T-helper 1 cell treated with Interleukin-12 subunit alpha and Interleukin-12 subunit beta and Interleukin-4 antibody, amounts not matched to agents 30 μg/mL and 1 μg/mL, for 36 hours (primary cell): Measurements from ENCODE around the gene UNC45A.
A peak's percentile ranks its signal among the peaks of the same experiment; 100 is the strongest.
"Not testable (repeated sequence)": the region's sequence is repeated elsewhere in the genome, so short reads cannot be mapped to it uniquely, and the experiment has no call there.

Experiments
- H3K27ac Mint-ChIP-seq: one replicate; pipeline ENCODE4 v1.8.0; 2021; ENCODE audit warnings: mild to moderate bottlenecking, mixed read lengths
- H3K27me3 Mint-ChIP-seq: one replicate; pipeline ENCODE4 v1.8.0; 2021; ENCODE audit warnings: low read depth, mixed read lengths
- H3K36me3 Mint-ChIP-seq: one replicate; pipeline ENCODE4 v1.8.0; 2021; ENCODE audit warnings: low read depth, mixed read lengths
- H3K4me1 Mint-ChIP-seq: one replicate; pipeline ENCODE4 v1.8.0; 2021; ENCODE audit warnings: low read depth, mixed read lengths
- H3K4me3 Mint-ChIP-seq: one replicate; pipeline ENCODE4 v1.8.0; 2021; ENCODE audit warnings: mild to moderate bottlenecking, moderate library complexity, mixed read lengths
- H3K9me3 Mint-ChIP-seq: one replicate; pipeline ENCODE4 v1.8.0; 2021; ENCODE audit warnings: mixed read lengths

The UNC45A gene

DNA sequence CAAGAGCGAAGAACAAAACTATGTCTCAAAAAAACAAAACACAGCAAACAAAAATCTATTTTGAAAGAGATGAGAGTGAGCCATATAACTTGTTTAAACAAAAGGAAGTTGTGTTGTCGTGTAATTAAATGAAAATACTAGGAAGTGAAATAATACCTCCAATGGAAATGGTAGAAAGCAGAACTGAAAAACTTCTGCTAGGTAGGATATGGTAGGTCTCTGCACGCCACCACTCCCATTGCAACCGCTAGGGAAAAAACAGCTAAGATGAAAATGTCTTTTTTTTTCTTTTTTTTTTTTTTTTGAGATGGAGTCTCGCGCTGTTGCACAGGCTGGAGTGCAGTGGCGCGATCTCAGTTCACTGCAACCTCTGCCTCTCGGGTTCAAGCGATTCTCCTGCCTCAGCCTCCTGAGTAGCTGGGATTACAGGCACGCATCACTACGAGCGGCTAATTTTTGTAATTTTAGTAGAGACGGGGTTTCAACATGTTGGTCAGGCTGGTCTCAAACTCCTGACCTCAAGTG, 37.9 kb upstream of the UNC45A start:
- peaks cover 30% of the 10 kb centered on the region for H3K4me1 Mint-ChIP-seq
- H3K27me3 Mint-ChIP-seq, H3K4me3 Mint-ChIP-seq, H3K9me3 Mint-ChIP-seq: not testable (repeated sequence)
- peaks cover 41% of the 10 kb centered on the region for H3K36me3 Mint-ChIP-seq
- H3K27ac Mint-ChIP-seq = peak overlapping the region; percentile 67

DNA sequence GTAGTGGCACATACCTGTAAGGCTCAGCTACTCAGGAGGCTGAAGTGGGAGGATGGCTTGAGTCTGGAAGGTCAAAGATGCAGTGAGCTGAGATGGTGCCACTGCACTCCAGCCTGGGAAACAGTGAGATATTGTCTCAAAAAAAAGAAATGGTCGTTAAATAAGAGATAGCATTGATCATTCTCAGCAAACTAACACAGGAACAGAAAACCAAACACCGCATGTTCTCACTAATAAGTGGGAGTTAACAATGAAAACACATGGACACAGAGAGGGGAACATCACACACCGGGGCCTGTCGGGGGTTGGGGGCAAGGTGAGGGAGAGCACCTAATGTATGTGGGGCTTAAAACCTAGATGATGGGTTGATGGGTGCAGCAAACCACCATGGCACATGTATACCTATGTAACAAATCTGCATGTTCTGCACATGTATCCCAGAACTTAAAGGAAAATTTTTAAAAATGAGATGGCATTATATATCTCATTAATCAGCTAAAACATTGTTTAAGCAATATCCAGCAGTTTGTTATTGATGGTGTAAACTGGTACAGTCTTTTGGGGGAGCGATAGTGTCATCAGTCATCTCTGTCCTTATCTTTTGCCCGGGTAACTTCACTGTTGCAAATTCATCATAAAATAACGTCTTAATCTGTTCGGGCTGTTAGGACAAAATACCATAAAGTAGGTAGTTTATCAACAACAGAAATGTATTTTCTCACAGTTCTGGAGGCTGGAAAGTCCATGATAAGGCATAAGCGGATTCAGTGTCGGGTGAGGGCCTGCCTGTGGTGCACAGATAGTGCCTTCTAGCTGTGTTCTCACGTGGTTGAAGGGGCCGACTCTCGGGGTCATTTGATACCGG, 33.7 kb upstream of the UNC45A start:
- H3K4me3 Mint-ChIP-seq = peak overlapping the region; percentile 86
- no peaks in the 10 kb centered on the region for H3K9me3 Mint-ChIP-seq
- H3K27ac Mint-ChIP-seq = peak overlapping the region; percentile 70
- no peaks in the 10 kb centered on the region for H3K27me3 Mint-ChIP-seq
- H3K36me3 Mint-ChIP-seq = peaks cover 31% of the 10 kb centered on the region
- H3K4me1 Mint-ChIP-seq = peaks cover 41% of the 10 kb centered on the region

DNA sequence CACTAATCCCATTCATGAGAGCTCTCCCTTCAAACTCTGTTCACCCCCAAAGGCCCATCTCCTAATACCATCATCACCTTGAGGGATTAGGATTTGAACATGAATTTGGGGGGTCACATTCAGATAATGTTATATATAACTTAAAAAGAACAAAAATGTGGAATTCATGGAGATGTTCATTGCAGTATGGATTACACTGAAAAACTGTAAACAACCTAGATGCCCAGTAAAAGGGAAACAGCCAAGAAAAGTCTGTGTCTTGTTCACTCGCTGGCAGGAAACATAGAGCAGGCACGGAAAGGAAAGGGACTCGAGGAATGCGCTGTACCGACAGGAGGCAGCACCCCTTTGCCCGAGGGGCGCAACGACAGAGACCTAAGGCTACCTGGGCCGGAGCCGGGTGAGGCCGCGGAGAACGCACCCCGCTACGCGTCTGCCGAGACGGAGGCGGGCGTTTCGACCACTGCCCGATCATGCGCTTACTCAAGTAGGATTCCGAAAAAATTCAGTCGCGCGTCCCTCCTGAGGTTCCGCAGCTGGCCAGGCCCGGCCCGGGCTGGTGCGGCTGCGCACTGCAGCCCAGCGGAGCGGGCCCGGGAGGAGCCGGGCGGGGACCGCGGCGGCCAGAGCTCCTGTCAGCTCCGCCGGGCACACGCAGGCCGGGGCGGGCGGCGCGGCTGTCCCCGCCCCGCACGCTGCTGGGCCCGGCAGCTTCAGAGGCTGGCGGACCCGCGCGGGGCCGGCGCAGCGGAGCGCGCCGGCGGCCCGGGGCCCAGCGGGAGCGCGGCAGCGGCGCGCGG, 32.8 kb upstream of the UNC45A start:
- H3K36me3 Mint-ChIP-seq = peaks cover 30% of the 10 kb centered on the region
- no peaks in the 10 kb centered on the region for H3K9me3 Mint-ChIP-seq
- peak overlapping the region; percentile 86 for H3K4me3 Mint-ChIP-seq
- peaks cover 39% of the 10 kb centered on the region for H3K4me1 Mint-ChIP-seq
- H3K27ac Mint-ChIP-seq = peak overlapping the region; percentile 70
- H3K27me3 Mint-ChIP-seq = no peaks in the 10 kb centered on the region

DNA sequence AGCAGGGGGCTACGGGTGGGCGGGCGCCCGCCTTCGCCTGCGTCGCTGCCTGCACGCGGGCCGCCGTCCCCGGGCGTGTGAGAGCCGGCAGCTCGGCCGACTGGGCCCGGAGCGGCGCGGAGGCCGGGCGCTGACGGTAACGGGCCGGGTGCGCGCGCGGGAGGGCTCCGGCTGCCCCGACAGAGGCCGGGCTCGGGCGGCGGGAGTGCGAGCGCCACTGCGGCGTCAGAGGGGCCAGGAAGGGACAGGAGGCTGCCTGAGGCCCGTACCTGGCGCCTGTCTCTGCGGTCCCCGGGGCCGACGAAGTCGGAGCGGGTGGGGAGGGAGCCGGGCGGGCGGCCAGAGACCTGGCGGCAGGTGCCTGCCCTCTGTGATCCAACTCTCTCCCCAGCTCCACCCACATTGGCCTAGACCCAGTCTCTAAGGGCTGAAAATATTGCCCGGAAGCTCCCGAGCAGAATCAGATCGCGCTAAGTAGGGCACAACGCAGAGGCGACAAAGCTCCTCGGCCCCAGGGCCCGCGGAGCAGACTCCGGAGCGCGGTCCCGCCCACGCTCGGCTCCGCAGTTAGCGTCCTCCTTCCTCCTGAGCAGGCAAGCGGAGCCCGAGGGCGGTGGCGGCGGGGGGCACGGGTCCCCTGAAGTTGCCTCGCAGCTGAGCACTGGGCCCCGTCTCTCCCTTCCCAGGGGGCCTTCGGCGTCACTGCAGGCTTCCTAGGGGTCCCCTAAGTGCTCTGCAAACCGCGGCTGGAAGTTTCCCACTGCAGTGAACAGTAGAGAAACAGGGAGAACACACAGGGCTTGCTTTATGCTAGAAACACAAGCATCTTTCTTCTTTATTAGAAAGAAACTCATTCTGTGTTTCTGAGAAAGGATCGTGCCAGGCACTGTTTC, 32.0 kb upstream of the UNC45A start, which contains the start of gene MAN2A2:
Gene MAN2A2 (plus strand): TSS at position 463 of the 893 bp plus-strand sequence. CDS start 906 bp downstream, outside the sequence.
- H3K9me3 Mint-ChIP-seq = no peaks in the 10 kb centered on the region
- H3K27ac Mint-ChIP-seq = peak within 1 kb of the TSS; percentile 87
- no peaks in the 10 kb centered on the region for H3K27me3 Mint-ChIP-seq
- peaks cover 31% of the 10 kb centered on the region for H3K36me3 Mint-ChIP-seq
- H3K4me3 Mint-ChIP-seq = peak within 1 kb of the TSS; percentile 89
- peaks cover 39% of the 10 kb centered on the region for H3K4me1 Mint-ChIP-seq

DNA sequence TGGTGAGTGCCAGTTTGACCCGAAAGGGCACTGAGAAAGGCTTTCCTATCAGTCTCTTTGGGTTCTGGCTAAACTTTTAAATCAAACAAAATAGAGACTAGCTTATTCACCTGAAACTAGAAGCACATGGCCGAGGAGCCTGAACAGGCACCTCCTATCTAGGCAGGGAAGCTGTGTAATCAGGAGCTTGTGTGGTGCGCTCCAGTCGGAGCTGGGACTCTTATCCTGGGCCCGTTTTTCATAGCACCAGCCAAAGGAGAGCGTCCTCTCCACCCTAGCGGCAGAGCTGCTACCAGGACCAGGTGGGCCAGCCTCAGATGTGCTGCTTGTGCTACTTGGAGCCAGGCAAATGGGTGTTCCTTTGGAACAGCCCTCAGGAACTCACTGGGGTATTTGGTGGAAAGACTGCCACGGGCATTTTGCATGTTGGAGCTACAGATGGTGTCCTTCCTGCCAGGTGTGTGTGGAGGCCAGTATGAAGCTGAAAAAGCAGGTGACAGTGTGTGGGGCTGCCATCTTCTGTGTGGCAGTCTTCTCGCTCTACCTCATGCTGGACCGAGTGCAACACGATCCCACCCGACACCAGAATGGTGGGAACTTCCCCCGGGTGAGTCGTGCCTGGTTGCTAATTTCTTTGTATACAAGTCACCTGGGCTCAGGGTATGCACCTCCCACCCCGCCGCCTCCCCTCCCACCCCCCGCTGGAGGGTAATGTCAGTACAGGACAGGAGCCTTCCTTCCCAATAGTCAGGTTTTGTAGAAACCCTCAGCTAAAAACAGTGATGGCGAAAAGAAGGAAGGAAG, 31.1 kb upstream of the UNC45A start:
- H3K4me1 Mint-ChIP-seq = peaks cover 39% of the 10 kb centered on the region
- no peaks in the 10 kb centered on the region for H3K27me3 Mint-ChIP-seq
- H3K27ac Mint-ChIP-seq = peak overlapping the region; percentile 87
- peak overlapping the region; percentile 89 for H3K4me3 Mint-ChIP-seq
- peaks cover 32% of the 10 kb centered on the region for H3K36me3 Mint-ChIP-seq
- no peaks in the 10 kb centered on the region for H3K9me3 Mint-ChIP-seq

DNA sequence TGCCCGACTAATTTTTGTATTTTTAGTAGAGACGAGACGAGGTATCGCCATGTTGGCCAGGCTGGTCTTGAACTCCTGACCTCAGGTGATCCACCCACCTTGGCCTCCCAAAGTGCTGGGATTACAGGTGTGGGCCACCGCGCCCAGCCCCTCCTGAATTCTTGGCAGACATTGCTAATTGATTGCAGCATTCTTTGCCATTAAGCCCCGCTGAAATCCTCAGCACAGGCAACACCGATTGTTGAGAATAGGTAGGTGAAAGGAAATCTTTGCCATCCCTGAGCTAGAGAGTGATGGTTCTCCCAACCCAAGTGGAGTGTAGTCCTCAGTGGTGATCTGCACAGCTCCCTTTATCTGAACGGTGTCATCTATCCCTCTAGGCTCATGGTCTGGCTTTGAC, 30.3 kb upstream of the UNC45A start:
- H3K27ac Mint-ChIP-seq = no peak overlapping the region
- H3K36me3 Mint-ChIP-seq = peaks cover 33% of the 10 kb centered on the region
- H3K4me1 Mint-ChIP-seq = peaks cover 36% of the 10 kb centered on the region
- peak overlapping the region; percentile 54 for H3K4me3 Mint-ChIP-seq
- H3K27me3 Mint-ChIP-seq = no peaks in the 10 kb centered on the region
- no peaks in the 10 kb centered on the region for H3K9me3 Mint-ChIP-seq

DNA sequence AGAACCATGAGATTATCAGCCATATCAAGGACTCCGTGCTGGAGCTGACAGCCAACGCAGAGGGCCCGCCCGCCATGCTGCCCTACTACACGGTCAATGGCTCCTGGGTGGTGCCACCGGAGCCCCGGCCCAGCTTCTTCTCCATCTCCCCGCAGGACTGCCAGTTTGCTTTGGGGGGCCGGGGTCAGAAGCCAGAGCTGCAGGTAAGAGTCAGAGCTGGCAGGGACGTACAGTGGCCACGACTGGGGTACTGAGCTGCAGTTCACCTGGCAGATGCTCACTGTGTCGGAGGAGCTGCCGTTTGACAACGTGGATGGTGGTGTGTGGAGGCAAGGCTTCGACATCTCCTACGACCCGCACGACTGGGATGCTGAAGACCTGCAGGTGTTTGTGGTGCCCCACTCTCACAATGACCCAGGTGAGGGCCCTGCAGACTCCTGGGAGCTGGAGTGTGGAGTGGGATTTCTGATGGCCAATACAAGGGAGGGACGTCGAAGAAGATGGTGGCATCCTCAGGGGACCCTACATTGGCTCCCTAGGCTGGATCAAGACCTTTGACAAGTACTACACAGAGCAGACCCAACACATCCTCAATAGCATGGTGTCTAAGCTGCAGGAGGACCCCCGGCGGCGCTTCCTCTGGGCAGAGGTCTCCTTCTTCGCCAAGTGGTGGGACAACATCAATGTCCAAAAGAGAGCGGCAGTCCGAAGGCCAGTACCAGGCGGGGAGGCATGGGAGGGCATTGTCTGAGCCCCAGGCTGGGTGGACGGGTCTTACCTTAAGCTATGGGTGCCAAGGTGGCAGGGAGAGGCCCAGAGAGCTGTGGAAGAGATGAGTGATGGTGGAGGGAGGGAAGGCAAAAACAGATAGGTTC, 29.5 kb upstream of the UNC45A start:
- Mint-ChIP-seq H3K36me3 (peaks cover 35% of the 10 kb centered on the region), H3K4me1 (peaks cover 34% of the 10 kb centered on the region), H3K27ac (peak overlapping the region; percentile 62), H3K9me3 (no peaks in the 10 kb centered on the region), H3K27me3 (no peaks in the 10 kb centered on the region), H3K4me3 (peak overlapping the region; percentile 44)

DNA sequence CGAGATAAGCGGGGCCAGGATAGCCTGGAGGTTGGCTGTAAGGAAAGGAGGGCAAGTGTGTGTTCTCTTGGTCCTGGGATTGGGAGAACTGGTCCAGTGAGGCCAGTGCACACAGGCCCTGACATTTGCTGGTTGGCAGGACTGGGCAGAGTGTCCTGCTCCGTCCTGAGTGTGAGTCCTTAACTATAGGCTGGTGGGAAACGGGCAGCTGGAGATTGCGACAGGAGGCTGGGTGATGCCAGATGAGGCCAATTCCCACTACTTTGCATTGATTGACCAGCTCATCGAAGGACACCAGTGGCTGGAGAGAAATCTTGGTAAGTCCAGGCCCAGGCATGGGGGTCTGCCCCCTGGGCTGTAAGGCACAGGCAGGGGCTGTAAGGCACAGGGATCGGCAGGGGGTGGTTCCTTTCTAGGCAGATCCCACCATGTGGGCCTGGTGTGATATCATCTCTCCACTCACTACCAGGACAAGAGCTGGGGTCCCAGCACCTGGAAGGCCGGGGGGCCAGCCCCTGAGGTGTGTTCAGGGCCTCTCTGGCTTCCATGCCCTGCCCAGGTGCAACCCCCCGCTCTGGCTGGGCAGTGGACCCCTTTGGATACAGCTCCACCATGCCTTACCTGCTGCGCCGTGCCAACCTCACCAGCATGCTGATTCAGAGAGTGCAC, 28.8 kb upstream of the UNC45A start:
- Mint-ChIP-seq H3K36me3 (peaks cover 37% of the 10 kb centered on the region), H3K27ac (no peak overlapping the region), H3K4me3 (no peak overlapping the region), H3K27me3 (no peaks in the 10 kb centered on the region), H3K4me1 (peaks cover 31% of the 10 kb centered on the region), H3K9me3 (no peaks in the 10 kb centered on the region)

DNA sequence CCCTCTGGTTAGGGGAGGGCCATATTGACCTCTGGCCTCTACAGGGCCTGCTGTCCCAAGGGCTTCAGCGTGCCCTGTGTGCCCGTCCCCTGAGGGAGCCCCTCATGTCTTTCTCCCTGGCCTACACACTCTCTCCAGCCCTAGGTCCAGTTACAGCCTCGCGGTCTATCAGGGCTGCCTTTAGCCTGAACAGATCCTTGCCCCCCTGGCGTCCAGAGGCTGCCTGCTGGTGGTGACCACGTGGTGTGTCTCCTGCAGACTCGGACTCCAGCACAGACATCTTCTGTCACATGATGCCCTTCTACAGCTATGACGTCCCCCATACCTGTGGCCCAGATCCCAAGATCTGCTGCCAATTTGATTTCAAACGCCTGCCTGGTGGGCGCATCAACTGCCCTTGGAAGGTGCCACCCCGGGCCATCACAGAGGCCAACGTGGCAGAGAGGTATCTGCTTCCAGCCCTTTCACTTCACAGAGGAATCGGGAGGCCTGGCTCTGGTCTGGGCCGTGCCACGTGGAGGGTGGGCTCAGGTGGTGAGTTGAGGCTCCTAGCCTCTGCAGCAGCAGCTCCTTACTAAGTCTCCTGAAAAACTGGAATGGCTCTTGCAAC, 27.9 kb upstream of the UNC45A start:
- no peaks in the 10 kb centered on the region for H3K27me3 Mint-ChIP-seq
- no peak overlapping the region for H3K27ac Mint-ChIP-seq
- H3K4me1 Mint-ChIP-seq = peaks cover 22% of the 10 kb centered on the region
- H3K9me3 Mint-ChIP-seq = no peaks in the 10 kb centered on the region
- H3K4me3 Mint-ChIP-seq = no peak overlapping the region
- H3K36me3 Mint-ChIP-seq = peaks cover 40% of the 10 kb centered on the region

DNA sequence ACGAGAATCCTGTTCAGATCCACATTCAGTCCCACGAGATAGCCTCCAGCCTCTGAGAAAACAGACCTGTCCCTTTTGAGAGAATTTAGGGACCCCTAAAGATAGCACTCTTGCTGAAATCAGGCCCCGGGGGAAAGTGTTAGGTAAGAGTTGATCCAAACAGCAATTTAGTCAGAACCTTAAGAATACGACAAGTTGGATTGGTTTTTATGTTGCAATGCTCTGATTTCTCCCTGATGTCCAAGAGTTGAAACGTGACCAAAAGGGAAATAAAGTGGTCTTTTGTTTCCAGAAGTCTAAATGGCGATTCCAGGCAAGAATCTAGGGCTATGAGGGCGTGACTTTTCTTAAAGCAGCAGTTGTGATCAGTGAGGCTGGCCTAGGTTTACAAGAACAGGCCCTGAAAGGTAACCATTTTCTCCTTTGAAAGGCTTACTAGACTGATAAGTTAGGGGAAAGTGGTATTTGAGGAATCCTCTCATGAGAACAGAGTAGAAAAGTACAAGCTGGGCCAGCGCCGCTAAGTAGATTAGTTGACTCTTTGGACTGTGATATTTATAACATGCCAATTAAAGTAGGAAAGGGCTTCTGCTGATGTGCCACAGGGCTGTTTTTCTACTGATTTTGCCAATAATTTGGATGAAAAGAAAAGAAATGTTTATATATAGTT, 27.1 kb upstream of the UNC45A start:
- Mint-ChIP-seq H3K27ac (no peak overlapping the region), H3K27me3 (no peaks in the 10 kb centered on the region)

DNA sequence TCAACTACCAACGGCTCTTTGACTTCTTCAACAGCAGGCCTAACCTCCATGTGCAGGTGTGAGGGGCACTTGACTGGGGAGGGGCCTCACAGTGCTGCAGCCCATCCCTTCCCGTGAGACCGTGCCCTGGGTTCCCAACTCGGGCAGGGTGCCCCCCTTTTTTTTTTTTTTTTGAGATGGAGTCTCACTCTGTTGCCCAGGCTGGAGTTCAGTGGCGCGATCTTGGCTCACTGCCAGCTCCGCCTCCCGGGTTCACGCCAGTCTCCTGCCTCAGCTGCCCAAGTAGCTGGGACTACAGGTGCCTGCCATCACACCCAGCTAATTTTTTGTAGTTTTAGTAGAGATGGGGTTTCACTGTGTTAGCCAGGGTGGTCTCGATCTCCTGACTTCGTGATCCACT, 25.6 kb upstream of the UNC45A start:
- H3K27me3 Mint-ChIP-seq, H3K9me3 Mint-ChIP-seq, H3K27ac Mint-ChIP-seq, H3K4me3 Mint-ChIP-seq: not testable (repeated sequence)
- peaks cover 55% of the 10 kb centered on the region for H3K36me3 Mint-ChIP-seq
- H3K4me1 Mint-ChIP-seq = peaks cover 14% of the 10 kb centered on the region

More for the DNA sequence above, 27.1 kb upstream of the UNC45A start:
- Mint-ChIP-seq H3K36me3 (peaks cover 43% of the 10 kb centered on the region), H3K4me1 (peaks cover 22% of the 10 kb centered on the region), H3K4me3 (no peak overlapping the region), H3K9me3 (no peaks in the 10 kb centered on the region)
